ENCODE data around the gene GATA3. TPM values are rescaled to one million over a fixed set of nuclear protein-coding genes. Genes with fewer than 3 reads are reported as not detected.

GATA3 gene
- total and polyA plus RNA-seq, 2 experiments from 2014 or later, result 0.23 TPM; not detected in 1

GRCh38 chr10:8064436-8064835 is 9.9 kb downstream of the GATA3 start:
- Mint-ChIP-seq H3K4me1 (peaks cover 64% of the 10 kb centered on the region), H3K4me3 (peak overlapping the region; percentile 48)

DNA sequence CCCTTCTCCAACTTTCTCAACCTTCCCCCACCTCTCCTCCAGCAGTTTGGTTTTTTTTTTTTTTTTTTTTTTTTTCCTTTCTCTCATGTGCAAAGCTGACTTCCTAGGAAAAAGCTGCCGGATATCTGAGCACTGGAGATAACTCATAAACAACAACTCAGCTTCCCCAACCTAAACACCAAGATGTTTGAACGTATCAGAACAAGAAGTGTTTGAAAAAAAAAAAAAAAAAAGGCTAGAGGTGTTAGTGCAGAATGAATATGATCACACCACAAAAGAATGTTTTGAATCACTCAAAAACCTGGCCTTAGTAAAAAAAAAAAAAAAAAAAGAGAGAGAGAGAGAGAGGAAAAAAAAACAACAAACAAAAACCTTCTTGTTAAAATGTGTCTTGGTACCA is 11.2 kb downstream of the GATA3 start:
- Mint-ChIP-seq H3K27me3 (ENCODE audit: insufficient read depth, low read depth, poor library complexity) (peaks cover 58% of the 10 kb centered on the region), H3K36me3 (ENCODE audit: low read depth) (no peaks in the 10 kb centered on the region), H3K4me1 (peaks cover 52% of the 10 kb centered on the region), H3K27ac (no peak overlapping the region), H3K9me3 (no peaks in the 10 kb centered on the region), H3K4me3 (peak overlapping the region; percentile 38; the same call in 1 of the 3 replicates)
- ATAC-seq, result no peak
- no peak overlapping the region for H3K4me3 ChIP-seq
- H3F3A ChIP-seq (replicated peaks; ENCODE audit: low read depth), result peaks cover 7% of the 10 kb centered on the region
- H3K79me2 ChIP-seq (replicated peaks; ENCODE audit: insufficient read depth), result no peaks in the 10 kb centered on the region
- H3K9me2 ChIP-seq (ENCODE audit: insufficient read depth), result no peaks in the 10 kb centered on the region
- no peak overlapping the region for H2AFZ ChIP-seq
- no peaks in the 10 kb centered on the region for H3K36me3 ChIP-seq (ENCODE audit: insufficient read depth)
- H3K4me2 ChIP-seq, result peak overlapping the region; percentile 75
- no peak overlapping the region for H3K27ac ChIP-seq (ENCODE audit: low read depth)
- H4K20me1 ChIP-seq (replicated peaks; ENCODE audit: insufficient read depth), result no peaks in the 10 kb centered on the region
- H3K4me1 ChIP-seq (ENCODE audit: insufficient read depth), result peaks cover 41% of the 10 kb centered on the region
- DNase-seq (ENCODE audit: low spot score), result no peak
- peaks cover 65% of the 10 kb centered on the region for H3K27me3 ChIP-seq (ENCODE audit: insufficient read depth)
- TF ChIP-seq EZH2 (IDR thresholded peaks at IDR 0.05; ENCODE audit: low read depth, unreplicated experiment) (no peak), ZNF462 (CRISPR knock-in tag; IDR thresholded peaks at IDR 0.05) (no peak), STAT1 (IDR thresholded peaks at IDR 0.05; ENCODE audit: unreplicated experiment) (no peak), POLR2AphosphoS5 (IDR thresholded peaks at IDR 0.05; ENCODE audit: low read depth) (no peak), JUNB (IDR thresholded peaks at IDR 0.05; ENCODE audit: unreplicated experiment) (no peak), NANOG (IDR thresholded peaks at IDR 0.05; ENCODE audit: borderline replicate concordance) (no peak), ZNF331 (CRISPR knock-in tag; IDR thresholded peaks at IDR 0.05; ENCODE audit: low read depth) (no peak), ZNF114 (CRISPR knock-in tag; IDR thresholded peaks at IDR 0.05) (no peak), CREB1 (CRISPR knock-in tag; IDR thresholded peaks at IDR 0.05; ENCODE audit: low read depth) (no peak)
- TF ChIP-seq, protein P1, sequence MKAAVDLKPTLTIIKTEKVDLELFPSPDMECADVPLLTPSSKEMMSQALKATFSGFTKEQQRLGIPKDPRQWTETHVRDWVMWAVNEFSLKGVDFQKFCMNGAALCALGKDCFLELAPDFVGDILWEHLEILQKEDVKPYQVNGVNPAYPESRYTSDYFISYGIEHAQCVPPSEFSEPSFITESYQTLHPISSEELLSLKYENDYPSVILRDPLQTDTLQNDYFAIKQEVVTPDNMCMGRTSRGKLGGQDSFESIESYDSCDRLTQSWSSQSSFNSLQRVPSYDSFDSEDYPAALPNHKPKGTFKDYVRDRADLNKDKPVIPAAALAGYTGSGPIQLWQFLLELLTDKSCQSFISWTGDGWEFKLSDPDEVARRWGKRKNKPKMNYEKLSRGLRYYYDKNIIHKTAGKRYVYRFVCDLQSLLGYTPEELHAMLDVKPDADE (IDR thresholded peaks at IDR 0.05), result no peak
- TF ChIP-seq, protein P2, sequence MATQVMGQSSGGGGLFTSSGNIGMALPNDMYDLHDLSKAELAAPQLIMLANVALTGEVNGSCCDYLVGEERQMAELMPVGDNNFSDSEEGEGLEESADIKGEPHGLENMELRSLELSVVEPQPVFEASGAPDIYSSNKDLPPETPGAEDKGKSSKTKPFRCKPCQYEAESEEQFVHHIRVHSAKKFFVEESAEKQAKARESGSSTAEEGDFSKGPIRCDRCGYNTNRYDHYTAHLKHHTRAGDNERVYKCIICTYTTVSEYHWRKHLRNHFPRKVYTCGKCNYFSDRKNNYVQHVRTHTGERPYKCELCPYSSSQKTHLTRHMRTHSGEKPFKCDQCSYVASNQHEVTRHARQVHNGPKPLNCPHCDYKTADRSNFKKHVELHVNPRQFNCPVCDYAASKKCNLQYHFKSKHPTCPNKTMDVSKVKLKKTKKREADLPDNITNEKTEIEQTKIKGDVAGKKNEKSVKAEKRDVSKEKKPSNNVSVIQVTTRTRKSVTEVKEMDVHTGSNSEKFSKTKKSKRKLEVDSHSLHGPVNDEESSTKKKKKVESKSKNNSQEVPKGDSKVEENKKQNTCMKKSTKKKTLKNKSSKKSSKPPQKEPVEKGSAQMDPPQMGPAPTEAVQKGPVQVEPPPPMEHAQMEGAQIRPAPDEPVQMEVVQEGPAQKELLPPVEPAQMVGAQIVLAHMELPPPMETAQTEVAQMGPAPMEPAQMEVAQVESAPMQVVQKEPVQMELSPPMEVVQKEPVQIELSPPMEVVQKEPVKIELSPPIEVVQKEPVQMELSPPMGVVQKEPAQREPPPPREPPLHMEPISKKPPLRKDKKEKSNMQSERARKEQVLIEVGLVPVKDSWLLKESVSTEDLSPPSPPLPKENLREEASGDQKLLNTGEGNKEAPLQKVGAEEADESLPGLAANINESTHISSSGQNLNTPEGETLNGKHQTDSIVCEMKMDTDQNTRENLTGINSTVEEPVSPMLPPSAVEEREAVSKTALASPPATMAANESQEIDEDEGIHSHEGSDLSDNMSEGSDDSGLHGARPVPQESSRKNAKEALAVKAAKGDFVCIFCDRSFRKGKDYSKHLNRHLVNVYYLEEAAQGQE (IDR thresholded peaks at IDR 0.05; ENCODE audit: unreplicated experiment), result no peak

More at GRCh38 chr10:8064436-8064835, 9.9 kb downstream of the GATA3 start:
- Histone ChIP-seq H3K27ac (ENCODE audit: low read depth) (0 out of 2 replicates have a peak overlapping the region, but pooled peaks have one; percentile 29), H3K79me2 (replicated peaks; ENCODE audit: insufficient read depth) (no peaks in the 10 kb centered on the region), H3K27me3 (ENCODE audit: insufficient read depth) (peaks cover 77% of the 10 kb centered on the region), H3F3A (replicated peaks; ENCODE audit: low read depth) (peaks cover 12% of the 10 kb centered on the region), H3K36me3 (ENCODE audit: insufficient read depth) (no peaks in the 10 kb centered on the region), H3K4me1 (ENCODE audit: insufficient read depth) (peaks cover 53% of the 10 kb centered on the region), H3K4me2 (peak overlapping the region; percentile 75), H4K20me1 (replicated peaks; ENCODE audit: insufficient read depth) (no peaks in the 10 kb centered on the region), H3K9me2 (ENCODE audit: insufficient read depth) (no peaks in the 10 kb centered on the region), H2AFZ (no peak overlapping the region), H3K4me3 (peak overlapping the region; percentile 47)
- Mint-ChIP-seq H3K36me3 (ENCODE audit: low read depth) (no peaks in the 10 kb centered on the region; the same call in 2 of the 3 replicates), H3K27ac (no peak overlapping the region), H3K9me3 (no peaks in the 10 kb centered on the region), H3K27me3 (ENCODE audit: insufficient read depth, low read depth, poor library complexity) (peaks cover 70% of the 10 kb centered on the region)
- ATAC-seq (peak; percentile 8; the same call in 2 of the 3 replicates), DNase-seq (ENCODE audit: low spot score) (no peak)
- TF ChIP-seq NANOG (IDR thresholded peaks at IDR 0.05; ENCODE audit: borderline replicate concordance), result peak; percentile 83; the same call in 1 of the 2 replicates
- TF ChIP-seq ZNF331 (CRISPR knock-in tag; IDR thresholded peaks at IDR 0.05; ENCODE audit: low read depth), result no peak

All from GM23338 (cell line).